Measurements from ENCODE around the gene PADI1. TPM values are rescaled to one million over a fixed set of nuclear protein-coding genes. Genes with fewer than 3 reads are reported as not detected.

PADI1 gene, protein sequence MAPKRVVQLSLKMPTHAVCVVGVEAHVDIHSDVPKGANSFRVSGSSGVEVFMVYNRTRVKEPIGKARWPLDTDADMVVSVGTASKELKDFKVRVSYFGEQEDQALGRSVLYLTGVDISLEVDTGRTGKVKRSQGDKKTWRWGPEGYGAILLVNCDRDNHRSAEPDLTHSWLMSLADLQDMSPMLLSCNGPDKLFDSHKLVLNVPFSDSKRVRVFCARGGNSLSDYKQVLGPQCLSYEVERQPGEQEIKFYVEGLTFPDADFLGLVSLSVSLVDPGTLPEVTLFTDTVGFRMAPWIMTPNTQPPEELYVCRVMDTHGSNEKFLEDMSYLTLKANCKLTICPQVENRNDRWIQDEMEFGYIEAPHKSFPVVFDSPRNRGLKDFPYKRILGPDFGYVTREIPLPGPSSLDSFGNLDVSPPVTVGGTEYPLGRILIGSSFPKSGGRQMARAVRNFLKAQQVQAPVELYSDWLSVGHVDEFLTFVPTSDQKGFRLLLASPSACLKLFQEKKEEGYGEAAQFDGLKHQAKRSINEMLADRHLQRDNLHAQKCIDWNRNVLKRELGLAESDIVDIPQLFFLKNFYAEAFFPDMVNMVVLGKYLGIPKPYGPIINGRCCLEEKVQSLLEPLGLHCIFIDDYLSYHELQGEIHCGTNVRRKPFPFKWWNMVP
- total RNA-seq (2021; ENCODE audit: unreplicated experiment) (0.37 TPM), Bru-seq, nascent RNA (percentile 12 among the genes with signal in this experiment), BruChase-seq, experiment 1, labeled RNA remaining after a 6-hour chase (percentile 5 among the genes with signal in this experiment), BruChase-seq, experiment 2, labeled RNA remaining after a 2-hour chase (percentile 8 among the genes with signal in this experiment)
- polyA plus RNA-seq (2012), result 0.05 and 0.08 TPM in 2 replicates
- long read RNA-seq, result 0 reads

DNA sequence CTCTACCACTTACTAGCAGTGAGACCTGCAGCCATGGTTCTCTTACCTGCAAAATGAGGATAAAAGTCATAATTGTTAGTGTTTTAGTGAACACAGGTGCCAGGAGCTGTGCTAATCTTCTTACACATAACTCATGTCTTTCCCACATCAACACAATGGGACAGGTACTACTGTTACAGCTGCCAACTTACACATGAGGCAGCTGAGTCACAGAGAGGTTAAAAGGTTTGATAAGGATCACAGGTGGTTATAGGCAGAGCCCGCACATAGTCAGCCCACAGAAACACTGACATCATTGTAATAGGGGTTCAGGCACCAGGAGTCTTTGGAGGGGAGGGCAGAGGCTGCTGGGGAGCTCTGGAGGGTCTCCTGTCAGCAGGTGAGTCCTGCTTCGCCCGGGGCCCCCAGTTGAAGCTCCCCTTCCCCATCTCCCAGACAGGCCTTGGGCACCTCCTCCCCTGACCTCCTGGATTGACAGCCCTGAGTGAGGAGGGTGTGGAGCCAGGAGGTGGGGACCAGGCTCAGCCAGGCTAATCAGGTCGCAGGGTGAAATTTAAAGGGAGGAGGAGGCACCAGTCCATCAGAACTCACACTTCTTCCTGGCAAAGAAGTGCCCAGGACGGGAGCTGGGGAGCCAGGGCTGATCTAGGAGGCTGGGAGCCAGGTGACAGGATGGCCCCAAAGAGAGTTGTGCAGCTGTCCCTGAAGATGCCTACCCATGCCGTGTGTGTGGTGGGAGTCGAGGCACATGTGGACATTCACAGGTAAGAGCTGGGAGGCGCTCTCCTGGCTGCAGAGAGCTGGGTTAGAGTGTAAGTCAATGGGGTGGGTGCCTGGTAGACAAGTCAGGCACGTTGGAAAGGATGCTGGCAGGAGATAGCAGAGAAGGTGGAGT, at the start of gene PADI1:
Gene PADI1 (plus strand): TSS at position 583 of the 895 bp plus-strand sequence. CDS start 90 bp downstream, at position 673.
- POLR2A ChIA-PET, result no interaction called here
- no peaks in the 10 kb centered on the region for H3K36me3 ChIP-seq (ENCODE audit: control insufficient read depth in 1 of 2, insufficient read depth in 2 of 2, low read length in 2 of 2)
- no peak for ATAC-seq
- H3K4me1 ChIP-seq (ENCODE audit: control insufficient read depth in 1 of 2, insufficient read depth in 2 of 2, low read length in 2 of 2), result peaks cover 23 to 48% of the 10 kb centered on the region in 2 experiments
- H3K9me3 ChIP-seq (ENCODE audit: control insufficient read depth in 1 of 2, insufficient read depth in 1 of 2, low read depth in 1 of 2, low read length in 2 of 2), result no peaks in the 10 kb centered on the region
- H3K4me2 ChIP-seq (ENCODE audit: low read length), result no peak within 1 kb of the TSS
- TF ChIP-seq, protein P1, sequence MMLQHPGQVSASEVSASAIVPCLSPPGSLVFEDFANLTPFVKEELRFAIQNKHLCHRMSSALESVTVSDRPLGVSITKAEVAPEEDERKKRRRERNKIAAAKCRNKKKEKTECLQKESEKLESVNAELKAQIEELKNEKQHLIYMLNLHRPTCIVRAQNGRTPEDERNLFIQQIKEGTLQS (IDR thresholded peaks at IDR 0.05), result no peak
- no peak for TF ChIP-seq CEBPB (IDR thresholded peaks at IDR 0.05; ENCODE audit: low read depth)
- TF ChIP-seq CTCF (IDR thresholded peaks at IDR 0.05 in 2 of 3, conservative IDR thresholded peaks at IDR 0.05 in 1 of 3; ENCODE audit: borderline replicate concordance in 1 of 3, insufficient read depth in 1 of 3, low read depth in 2 of 3, low read length in 2 of 3), result no peak
- no peak for TF ChIP-seq ZBTB33 (IDR thresholded peaks at IDR 0.05; ENCODE audit: extremely low read depth, insufficient replicate concordance, low read length)
- no peak for TF ChIP-seq SP1 (IDR thresholded peaks at IDR 0.05; ENCODE audit: low read depth)
- TF ChIP-seq YY1 (IDR thresholded peaks at IDR 0.05; ENCODE audit: extremely low read depth, insufficient replicate concordance, low read depth, low read length), result no peak
- no peak for TF ChIP-seq CBX3 (IDR thresholded peaks at IDR 0.05; ENCODE audit: low read depth)
- no peak for TF ChIP-seq EGR1 (IDR thresholded peaks at IDR 0.05; ENCODE audit: low read depth)
- no peak for TF ChIP-seq SRF (IDR thresholded peaks at IDR 0.05; ENCODE audit: low read depth)
- no peak for TF ChIP-seq SIN3A (IDR thresholded peaks at IDR 0.05; ENCODE audit: low read depth)
- no peak for TF ChIP-seq RAD21 (IDR thresholded peaks at IDR 0.05; ENCODE audit: low read depth)
- no peak for TF ChIP-seq MAX (IDR thresholded peaks at IDR 0.05)
- no peak for TF ChIP-seq ELF1 (IDR thresholded peaks at IDR 0.05; ENCODE audit: borderline replicate concordance, low read depth)
- TF ChIP-seq POLR2A (IDR thresholded peaks at IDR 0.05; ENCODE audit: borderline replicate concordance, extremely low read depth, insufficient read depth, insufficient read length), result no peak
- H3K9me2 ChIP-seq (ENCODE audit: insufficient read depth), result no peaks in the 10 kb centered on the region
- H3K9ac ChIP-seq (ENCODE audit: low read length), result no peak within 1 kb of the TSS
- CTCF ChIA-PET, result no interaction called here
- no peak within 1 kb of the TSS for H3K4me3 ChIP-seq (replicated peaks in 1 of 2; ENCODE audit: low read depth in 1 of 2, low read length in 2 of 2)
- no TSS peak for BruUV-seq (replicated peaks)
- H2AFZ ChIP-seq (ENCODE audit: low read depth, low read length, poor library complexity, severe bottlenecking), result no peak within 1 kb of the TSS
- no peaks in the 10 kb centered on the region for H3K27me3 ChIP-seq (ENCODE audit: insufficient read depth, low read length)
- H3K27ac ChIP-seq (ENCODE audit: low read depth, low read length), result no peak within 1 kb of the TSS
- DNase-seq (ENCODE audit: low read depth, low spot score), result no peak
- RAD21 ChIA-PET (ENCODE audit: low non-redundant PET in 1 of 2, low total read pairs in 2 of 2, uncharacterized antibody in 2 of 2, unreplicated experiment in 2 of 2), result no interaction called here
- intact Hi-C loops (cut with micrococcal nuclease), result no loop called here
- no peaks in the 10 kb centered on the region for H4K20me1 ChIP-seq (ENCODE audit: insufficient read depth)
- no peaks in the 10 kb centered on the region for H3K79me2 ChIP-seq (ENCODE audit: insufficient read depth, low read length)
